CD4-positive, alpha-beta memory T cell (primary cell): ENCODE measurements around the gene CRTAP. TPM values are rescaled to one million over a fixed set of nuclear protein-coding genes. Genes with fewer than 3 reads are reported as not detected.
"Not testable (repeated sequence)": the region's sequence is repeated elsewhere in the genome, so short reads cannot be mapped to it uniquely, and the experiment has no call there.

Experiments
- CTCF ChIA-PET: fragments of 350-600 bp; sonication (Branson Sonifier 250); formaldehyde crosslinking; loops from one replicate; lab custom pipeline; 2021; ENCODE audit warnings: inconsistent platforms; ENCODE audit not compliant: partially characterized antibody; lab: Charles Lee
- POLR2A ChIA-PET: fragments of 350-600 bp; sonication (Branson Sonifier 250); formaldehyde crosslinking; loops from one replicate; lab custom pipeline; 2021; ENCODE audit not compliant: partially characterized antibody; lab: Charles Lee
- DNase-seq, 5 donors: peaks; one replicate each; pipeline versions ENCODE4 v3.0.0 to v3.0.0-alpha.2; 2020 to 2022; ENCODE audit warnings: mixed read lengths in 1 of 5
- H3K27ac ChIP-seq: one replicate; pipeline ENCODE4 v1.7.0; 2013; ENCODE audit warnings: low read depth, low read length
- H3K27me3 ChIP-seq: 2 replicates; pipeline ENCODE4 v1.7.0; 2013; ENCODE audit warnings: mild to moderate bottlenecking, low read length, moderate library complexity; ENCODE audit not compliant: insufficient read depth
- H3K36me3 ChIP-seq: 2 replicates; pipeline ENCODE4 v1.7.0; 2013; ENCODE audit warnings: mild to moderate bottlenecking, low read length, moderate library complexity; ENCODE audit not compliant: insufficient read depth
- H3K4me1 ChIP-seq: 2 replicates; pipeline ENCODE4 v1.7.0; 2013; ENCODE audit warnings: mild to moderate bottlenecking, low read length, moderate library complexity; ENCODE audit not compliant: insufficient read depth
- H3K4me3 ChIP-seq, 2 donors: one replicate each; pipeline ENCODE4 v1.7.0; 2013; ENCODE audit warnings: low read length in 2 of 2, mild to moderate bottlenecking in 1 of 2
- H3K9me3 ChIP-seq, 2 donors: one replicate each; pipeline ENCODE4 v1.7.0; 2013; ENCODE audit warnings: low read length in 2 of 2, control low read depth in 1 of 2; ENCODE audit not compliant: control insufficient read depth in 1 of 2
- H3K27ac Mint-ChIP-seq, 7 donors: one replicate each; pipeline ENCODE4 v1.8.0; 2020 to 2021; ENCODE audit warnings: mixed read lengths in 7 of 7, mild to moderate bottlenecking in 6 of 7, inconsistent platforms in 3 of 7, moderate library complexity in 3 of 7
- H3K27me3 Mint-ChIP-seq, 2 donors: one replicate each; pipeline ENCODE4 v1.8.0; 2020 to 2021; ENCODE audit warnings: mixed read lengths in 2 of 2
- H3K36me3 Mint-ChIP-seq, 2 donors: one replicate each; pipeline ENCODE4 v1.8.0; 2020 to 2021; ENCODE audit warnings: mixed read lengths in 2 of 2, inconsistent platforms in 1 of 2, mild to moderate bottlenecking in 1 of 2
- H3K4me1 Mint-ChIP-seq, 4 donors: one replicate each; pipeline ENCODE4 v1.8.0; 2020 to 2021; ENCODE audit warnings: mixed read lengths in 4 of 4, mild to moderate bottlenecking in 1 of 4
- H3K4me3 Mint-ChIP-seq, 8 donors: one replicate each; pipeline ENCODE4 v1.8.0; 2020 to 2021; ENCODE audit warnings: mixed read lengths in 8 of 8, mild to moderate bottlenecking in 7 of 8, moderate library complexity in 6 of 8, inconsistent platforms in 3 of 8
- H3K9me3 Mint-ChIP-seq, 8 donors: one replicate each; pipeline ENCODE4 v1.8.0; 2020 to 2021; ENCODE audit warnings: mixed read lengths in 8 of 8, mild to moderate bottlenecking in 5 of 8, inconsistent platforms in 3 of 8, moderate library complexity in 1 of 8
- intact Hi-C: fragments of 100-400 bp; cut with micrococcal nuclease; formaldehyde crosslinking; loops from one replicate; pipeline ENCODE4 v1.15.1; 2023
- polyA plus RNA-seq, 2 donors: library from polyadenylated mRNA; unstranded; fragments of 300-500 nt; fragmentation: Illumina TruSeq; gene quantifications; one replicate each; pipeline ENCODE4 v1.2.3, GENCODE V29; 2021
- total RNA-seq, 2 experiments: library from RNA; stranded (reverse); gene quantifications; one replicate each; pipeline ENCODE4 v1.2.3, GENCODE V29; 2021

CRTAP gene
- total and polyA plus RNA-seq, 4 experiments from 2014 or later: 75.4 to 109 (median 92.2) TPM

GRCh38 chr3:33103480-33103879, 10.3 kb upstream of the CRTAP start:
- H3K36me3 Mint-ChIP-seq: no peaks in the 10 kb centered on the region
- no peak overlapping the region for H3K4me3 Mint-ChIP-seq
- H3K4me1 ChIP-seq: no peaks in the 10 kb centered on the region
- no peak overlapping the region for H3K4me3 ChIP-seq
- peaks cover 0 to 4% of the 10 kb centered on the region in 2 donors for H3K27me3 Mint-ChIP-seq
- no peak for DNase-seq
- no peaks in the 10 kb centered on the region for H3K9me3 Mint-ChIP-seq
- no peaks in the 10 kb centered on the region for H3K36me3 ChIP-seq
- CTCF ChIA-PET: no interaction called here
- no peak overlapping the region for H3K27ac Mint-ChIP-seq
- intact Hi-C loops: no loop called here
- H3K27me3 ChIP-seq: no peaks in the 10 kb centered on the region
- H3K4me1 Mint-ChIP-seq: peaks cover 0 to 2% (median 0%) of the 10 kb centered on the region in 4 donors
- no peaks in the 10 kb centered on the region for H3K9me3 ChIP-seq
- POLR2A ChIA-PET: interaction anchor here (0.6 to 1.1 kb wide), 2 partner anchors 15 to 320 kb away, joined by 3 read pairs; no protein-coding TSS in a partner anchor
- H3K27ac ChIP-seq: no peak overlapping the region

GRCh38 chr3:33104803-33105202, 9.0 kb upstream of the CRTAP start:
- Histone ChIP-seq H3K36me3 (no peaks in the 10 kb centered on the region), H3K27ac (no peak overlapping the region), H3K9me3 (no peaks in the 10 kb centered on the region), H3K4me3 (no peak overlapping the region), H3K4me1 (no peaks in the 10 kb centered on the region), H3K27me3 (no peaks in the 10 kb centered on the region)
- no peaks in the 10 kb centered on the region for H3K9me3 Mint-ChIP-seq
- peaks cover 0 to 4% of the 10 kb centered on the region in 2 donors for H3K27me3 Mint-ChIP-seq
- CTCF ChIA-PET: interaction anchor here (1.0 to 2.2 kb wide), 6 partner anchors 9 to 268 kb away, joined by 3 to 6 read pairs (median 3); partner anchors contain the start of gene CRTAP
- intact Hi-C loops: no loop called here
- H3K4me1 Mint-ChIP-seq: peaks cover 0 to 2% (median 0%) of the 10 kb centered on the region in 4 donors
- no peak overlapping the region for H3K27ac Mint-ChIP-seq
- H3K4me3 Mint-ChIP-seq: no peak overlapping the region
- POLR2A ChIA-PET: interaction anchor here (1.0 kb wide), 1 partner anchor 15 kb away, joined by 3 read pairs; no protein-coding TSS in a partner anchor
- DNase-seq: no peak
- no peaks in the 10 kb centered on the region for H3K36me3 Mint-ChIP-seq

DNA sequence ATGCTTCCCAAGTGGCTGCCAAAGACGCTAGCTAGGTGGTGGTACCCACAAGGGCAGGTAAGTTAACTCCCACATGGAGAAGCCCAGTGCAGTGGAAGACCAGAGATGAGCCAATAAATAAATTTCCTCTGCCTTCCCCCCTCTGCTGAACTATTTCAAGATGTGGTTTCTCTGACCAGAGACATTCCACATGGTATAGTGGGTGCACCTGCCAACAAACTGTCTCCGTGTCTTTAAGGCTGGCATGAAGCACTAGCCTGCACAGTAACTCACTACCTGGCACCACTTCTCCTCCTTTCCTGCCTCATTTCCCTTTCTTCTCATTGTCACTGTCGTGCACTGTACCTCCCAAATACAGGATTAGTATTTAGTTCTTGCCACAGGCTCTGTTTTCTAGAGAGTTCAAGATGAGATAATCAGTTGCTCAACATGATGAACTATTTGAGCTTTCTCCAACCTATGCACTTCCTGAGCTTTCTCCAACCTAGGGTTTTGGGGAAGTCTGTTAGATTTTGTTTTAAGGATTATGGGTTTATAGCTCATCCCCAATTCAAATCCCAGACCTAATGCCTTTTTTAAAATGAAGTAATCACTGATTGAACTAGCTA, 8.4 kb upstream of the CRTAP start:
- Histone ChIP-seq H3K27me3 (no peaks in the 10 kb centered on the region), H3K27ac (no peak overlapping the region), H3K9me3 (no peaks in the 10 kb centered on the region), H3K4me1 (no peaks in the 10 kb centered on the region), H3K36me3 (no peaks in the 10 kb centered on the region), H3K4me3 (no peak overlapping the region)
- intact Hi-C loops: no loop called here
- Mint-ChIP-seq H3K9me3 (no peaks in the 10 kb centered on the region), H3K36me3 (no peaks in the 10 kb centered on the region), H3K27ac (no peak overlapping the region), H3K4me1 (peaks cover 0 to 2% (median 0%) of the 10 kb centered on the region in 4 donors), H3K27me3 (peaks cover 0 to 4% of the 10 kb centered on the region in 2 donors), H3K4me3 (no peak overlapping the region)
- DNase-seq: no peak
- ChIA-PET POLR2A (interaction anchor here (1.0 kb wide), 1 partner anchor 15 kb away, joined by 3 read pairs; no protein-coding TSS in a partner anchor), CTCF (interaction anchor here (1.0 to 2.2 kb wide), 5 partner anchors 9 to 267 kb away, joined by 3 to 6 read pairs (median 3); partner anchors contain the start of gene CRTAP)

GRCh38 chr3:33106854-33107253, 7.0 kb upstream of the CRTAP start:
- H3K4me3 ChIP-seq, POLR2A ChIA-PET, H3K27me3 Mint-ChIP-seq, H3K27ac Mint-ChIP-seq, H3K9me3 Mint-ChIP-seq, H3K9me3 ChIP-seq, H3K27me3 ChIP-seq, DNase-seq, H3K4me1 ChIP-seq, CTCF ChIA-PET, H3K4me3 Mint-ChIP-seq, H3K36me3 ChIP-seq, H3K27ac ChIP-seq, intact Hi-C loops, H3K36me3 Mint-ChIP-seq: not testable (repeated sequence)
- H3K4me1 Mint-ChIP-seq: peaks cover 3 to 11% (median 5%) of the 10 kb centered on the region in 4 donors

DNA sequence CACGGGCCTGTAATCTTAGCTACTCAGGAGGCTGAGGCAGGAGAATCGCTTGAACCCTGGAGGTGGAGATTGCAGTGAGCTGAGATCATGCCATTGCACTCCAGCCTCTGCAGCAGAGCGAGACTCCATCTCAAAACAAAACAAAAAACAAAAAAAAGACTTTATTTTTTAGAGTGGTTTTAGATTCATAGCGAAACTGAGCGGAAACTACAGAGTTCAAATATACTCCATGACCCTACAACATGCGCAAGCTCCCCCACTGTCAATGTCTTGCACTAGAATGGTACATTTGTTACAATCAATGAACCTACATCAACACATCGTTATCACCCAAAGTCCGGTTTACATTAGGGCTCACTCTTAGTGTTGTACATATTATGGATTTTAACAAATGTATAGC, 2.2 kb upstream of the CRTAP start:
- Histone ChIP-seq H3K36me3 (no peaks in the 10 kb centered on the region), H3K9me3 (no peaks in the 10 kb centered on the region), H3K4me1 (peaks cover 42% of the 10 kb centered on the region), H3K4me3 (no peak overlapping the region), H3K27me3 (no peaks in the 10 kb centered on the region), H3K27ac (no peak overlapping the region)
- no peak for DNase-seq
- intact Hi-C loops: loop anchor here (5.0 to 10.0 kb wide), 2 partner anchors 427 to 686 kb away; partner anchors contain the start of genes CNOT10 and PDCD6IP
- peak overlapping the region in 1 of 7 donors; percentile 9 for H3K27ac Mint-ChIP-seq
- no peak overlapping the region for H3K4me3 Mint-ChIP-seq
- POLR2A ChIA-PET: interaction anchor here (0.7 kb wide), 1 partner anchor 632 kb away, joined by 3 read pairs; no protein-coding TSS in a partner anchor
- CTCF ChIA-PET: interaction anchor here (0.7 to 1.8 kb wide), 6 partner anchors 16 to 736 kb away, joined by 3 to 11 read pairs (median 4); no protein-coding TSS in a partner anchor
- H3K4me1 Mint-ChIP-seq: peaks cover 19 to 47% (median 36%) of the 10 kb centered on the region in 4 donors
- no peaks in the 10 kb centered on the region for H3K36me3 Mint-ChIP-seq
- no peaks in the 10 kb centered on the region for H3K9me3 Mint-ChIP-seq
- H3K27me3 Mint-ChIP-seq: no peaks in the 10 kb centered on the region

GRCh38 chr3:33114622-33115023, 809 bp downstream of the CRTAP start:
- intact Hi-C loops: loop anchor here (1.0 to 10.0 kb wide), 6 partner anchors 17 to 683 kb away; partner anchors contain the start of genes CNOT10, GLB1, PDCD6IP and TMPPE
- ChIA-PET CTCF (interaction anchor here (0.8 to 2.6 kb wide), 5 partner anchors 9 to 324 kb away, joined by 3 to 10 read pairs (median 6); no protein-coding TSS in a partner anchor), POLR2A (interaction anchor here (0.8 to 2.3 kb wide), 10 partner anchors 17 to 429 kb away, joined by 3 to 39 read pairs (median 4); partner anchors contain the start of genes CNOT10, GLB1, TMPPE and UBP1)
- H3K27me3 ChIP-seq: no peaks in the 10 kb centered on the region
- Mint-ChIP-seq H3K36me3 (peaks cover 4% of the 10 kb centered on the region in 2 donors), H3K4me1 (peaks cover 35 to 69% (median 50%) of the 10 kb centered on the region in 4 donors), H3K4me3 (peak overlapping the region; percentile 83 to 92 (median 89)), H3K27ac (peak overlapping the region; percentile 70 to 94 (median 87)), H3K9me3 (no peaks in the 10 kb centered on the region), H3K27me3 (no peaks in the 10 kb centered on the region)
- no peaks in the 10 kb centered on the region for H3K9me3 ChIP-seq
- DNase-seq: no peak
- H3K4me3 ChIP-seq: peak overlapping the region in 1 of 2 donors; percentile 71
- H3K27ac ChIP-seq: peak overlapping the region; percentile 55
- peaks cover 42% of the 10 kb centered on the region for H3K4me1 ChIP-seq
- no peaks in the 10 kb centered on the region for H3K36me3 ChIP-seq
